ENCODE data around the gene VPREB1.
"Not testable (repeated sequence)": the region's sequence is repeated elsewhere in the genome, so short reads cannot be mapped to it uniquely, and the experiment has no call there.

VPREB1 gene

DNA sequence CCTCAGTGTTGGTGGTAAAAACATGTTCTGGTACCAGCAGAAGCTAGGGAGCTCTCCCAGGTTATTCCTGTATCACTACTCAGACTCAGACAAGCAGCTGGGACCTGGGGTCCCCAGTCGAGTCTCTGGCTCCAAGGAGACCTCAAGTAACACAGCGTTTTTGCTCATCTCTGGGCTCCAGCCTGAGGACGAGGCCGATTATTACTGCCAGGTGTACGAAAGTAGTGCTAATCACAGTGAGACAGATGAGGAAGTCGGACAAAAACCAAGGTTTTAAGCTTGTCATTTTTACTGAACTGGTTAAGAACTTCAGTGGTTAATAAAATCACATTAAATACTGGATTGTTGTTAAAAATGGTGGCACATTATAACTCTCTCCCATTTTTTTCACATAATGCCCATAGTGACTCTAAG lies 42.6 kb upstream of the VPREB1 start:
- Histone ChIP-seq H3K4me1 (ENCODE audit: control insufficient read depth, insufficient read depth, low read length) (no peaks in the 10 kb centered on the region), H3K9me3 (replicated peaks; ENCODE audit: low read length) (no peaks in the 10 kb centered on the region), H3K27me3 (ENCODE audit: control insufficient read depth, insufficient read depth, low read length) (peaks cover 55% of the 10 kb centered on the region), H3K36me3 (ENCODE audit: insufficient read depth, low read length) (no peaks in the 10 kb centered on the region), H3K4me2 (ENCODE audit: low read length) (no peak overlapping the region), H3K4me3 (ENCODE audit: low read length) (no peak overlapping the region), H3K9ac (ENCODE audit: low read depth, low read length) (no peak overlapping the region)

DNA sequence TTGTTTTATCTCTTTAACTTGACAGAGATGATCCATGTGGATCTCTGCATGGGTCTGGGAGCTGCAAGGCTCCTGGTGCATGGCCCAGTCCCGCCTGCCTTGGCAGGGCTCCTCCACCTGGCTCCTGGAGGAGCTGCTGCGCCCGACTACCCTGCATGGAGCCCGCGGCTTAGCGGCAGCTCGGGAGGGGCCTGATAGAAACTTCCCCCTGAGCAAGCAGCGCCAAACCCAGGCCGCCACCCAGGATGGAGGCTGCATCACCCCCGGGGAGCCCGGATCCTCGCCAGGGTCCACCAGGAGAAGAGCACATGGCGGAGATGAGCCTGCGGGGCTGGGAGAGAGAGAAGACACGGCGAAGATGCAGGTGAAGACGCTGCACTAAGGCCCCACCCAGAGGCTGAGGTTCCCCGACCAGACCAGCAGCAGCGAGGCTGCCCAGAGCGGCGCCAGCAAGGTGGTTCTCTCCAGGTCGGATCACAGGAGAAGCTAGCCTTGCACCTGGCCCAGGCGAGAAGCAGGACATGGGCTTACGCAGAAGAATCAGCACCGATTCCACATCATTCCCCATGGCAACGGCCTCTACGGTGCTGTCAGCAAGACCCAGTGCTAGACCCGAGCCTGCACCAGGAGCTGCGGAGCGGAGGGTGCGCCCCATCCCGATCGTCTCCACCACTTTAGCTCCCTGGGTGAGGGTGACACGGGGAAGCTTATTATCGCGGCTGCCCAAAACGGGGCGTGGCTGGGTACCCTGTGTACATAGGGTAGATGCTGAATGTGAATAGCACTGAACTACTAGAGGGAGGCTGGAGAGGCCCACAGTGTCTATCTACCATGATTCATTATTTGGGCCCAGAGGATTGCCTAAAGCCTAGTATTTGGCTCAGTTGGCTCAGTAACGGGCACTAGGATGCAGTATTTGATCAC lies 41.3 kb upstream of the VPREB1 start:
- peaks cover 54% of the 10 kb centered on the region for H3K27me3 ChIP-seq (ENCODE audit: control insufficient read depth, insufficient read depth, low read length)
- H3K9ac ChIP-seq (ENCODE audit: low read depth, low read length), result no peak overlapping the region
- no peaks in the 10 kb centered on the region for H3K9me3 ChIP-seq (replicated peaks; ENCODE audit: low read length)
- H3K4me2 ChIP-seq (ENCODE audit: low read length), result no peak overlapping the region
- H3K36me3 ChIP-seq (ENCODE audit: insufficient read depth, low read length), result no peaks in the 10 kb centered on the region
- no peak overlapping the region for H3K4me3 ChIP-seq (ENCODE audit: low read length)
- H3K4me1 ChIP-seq (ENCODE audit: control insufficient read depth, insufficient read depth, low read length), result no peaks in the 10 kb centered on the region

DNA sequence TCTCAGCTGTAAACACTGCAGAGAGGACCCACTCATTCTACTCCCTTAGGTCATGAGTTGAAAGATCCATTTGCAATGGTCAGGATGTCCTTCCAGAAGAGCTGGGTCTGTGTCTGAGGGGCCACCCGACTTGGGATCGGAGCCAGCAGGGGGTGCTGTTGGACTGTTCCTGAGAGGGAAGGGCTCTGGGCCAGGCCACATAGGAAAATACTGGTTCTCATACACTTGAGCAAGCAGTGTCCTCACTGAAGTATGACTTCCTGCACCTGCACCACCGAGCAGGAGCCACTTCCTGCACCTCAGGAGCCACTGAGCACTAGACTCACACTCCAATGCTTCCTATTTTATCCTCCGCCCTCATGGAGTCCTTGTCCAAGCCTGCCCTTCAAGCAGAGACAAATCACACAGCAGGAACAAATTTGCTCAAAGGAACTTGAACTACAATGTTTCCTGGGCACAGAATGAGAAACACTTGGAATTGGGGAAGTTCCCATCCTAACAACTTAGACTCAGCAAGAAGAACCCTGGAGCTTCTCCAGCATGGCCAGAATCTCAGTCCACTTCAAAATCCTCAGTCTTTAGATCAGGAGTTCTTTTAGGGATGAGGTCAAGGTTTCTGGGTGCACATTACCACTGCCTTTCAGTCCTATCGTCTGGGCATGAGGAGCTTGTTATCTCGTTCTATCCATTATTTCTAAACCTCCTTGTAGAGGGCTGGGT lies 36.6 kb upstream of the VPREB1 start:
- Histone ChIP-seq H3K9me3 (replicated peaks; ENCODE audit: low read length) (no peaks in the 10 kb centered on the region), H3K4me2 (ENCODE audit: low read length) (no peak overlapping the region), H3K9ac (ENCODE audit: low read depth, low read length) (no peak overlapping the region), H3K27me3 (ENCODE audit: control insufficient read depth, insufficient read depth, low read length) (peaks cover 39% of the 10 kb centered on the region), H3K4me1 (ENCODE audit: control insufficient read depth, insufficient read depth, low read length) (peaks cover 6% of the 10 kb centered on the region), H3K36me3 (ENCODE audit: insufficient read depth, low read length) (no peaks in the 10 kb centered on the region), H3K4me3 (ENCODE audit: low read length) (no peak overlapping the region)

DNA sequence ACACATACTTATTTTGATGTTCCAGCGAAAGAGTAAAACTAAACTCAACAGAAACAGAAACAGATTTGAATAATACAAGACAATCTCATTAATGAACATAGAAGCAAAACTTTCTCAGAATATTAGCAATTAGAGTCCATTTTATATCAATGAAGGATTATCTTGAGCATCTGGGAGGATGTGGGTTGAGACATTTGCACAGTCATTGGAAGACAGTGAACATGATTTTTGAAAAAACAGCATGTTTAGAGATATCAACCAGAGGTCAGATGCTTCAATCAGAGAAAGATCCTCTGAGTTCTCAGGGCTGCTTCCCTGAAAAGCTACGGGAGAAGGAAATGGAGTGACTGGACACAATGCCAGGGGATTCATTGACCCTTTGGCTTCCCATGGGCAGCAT lies 35.9 kb upstream of the VPREB1 start:
- no peak overlapping the region for H3K4me3 ChIP-seq (ENCODE audit: low read length)
- H3K27me3 ChIP-seq (ENCODE audit: control insufficient read depth, insufficient read depth, low read length), result peaks cover 45% of the 10 kb centered on the region
- H3K4me2 ChIP-seq (ENCODE audit: low read length), result no peak overlapping the region
- peaks cover 6% of the 10 kb centered on the region for H3K4me1 ChIP-seq (ENCODE audit: control insufficient read depth, insufficient read depth, low read length)
- H3K9ac ChIP-seq (ENCODE audit: low read depth, low read length), result no peak overlapping the region
- no peaks in the 10 kb centered on the region for H3K9me3 ChIP-seq (replicated peaks; ENCODE audit: low read length)
- H3K36me3 ChIP-seq (ENCODE audit: insufficient read depth, low read length), result no peaks in the 10 kb centered on the region

DNA sequence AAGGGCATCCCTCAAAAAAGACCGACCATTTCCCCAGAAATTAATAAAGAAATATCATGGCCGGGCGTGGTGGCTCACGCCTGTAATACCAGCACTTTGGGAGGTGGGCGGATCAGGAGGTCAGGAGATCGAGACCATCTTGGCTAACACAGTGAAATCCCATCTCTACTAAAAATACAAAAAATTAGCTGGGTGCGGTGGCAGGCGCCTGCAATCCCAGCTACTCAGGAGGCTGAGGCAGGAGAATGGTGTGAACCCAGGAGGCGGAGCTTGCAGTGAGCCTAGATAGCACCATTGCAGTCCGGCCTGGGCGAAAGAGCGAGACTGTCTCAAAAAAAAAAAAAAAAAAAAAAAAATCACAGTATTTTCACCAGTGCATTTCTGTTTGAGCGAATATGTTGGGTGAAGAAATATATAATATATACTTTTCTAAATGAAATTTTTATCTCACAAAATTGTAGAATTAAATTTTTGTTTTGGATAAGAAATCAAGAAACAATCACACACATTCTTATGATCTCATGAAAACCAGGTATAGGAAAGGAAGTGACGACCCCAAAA lies 35.4 kb upstream of the VPREB1 start:
- not testable (repeated sequence) for H3K9me3 ChIP-seq (replicated peaks; ENCODE audit: low read length); H3K4me1 ChIP-seq (ENCODE audit: control insufficient read depth, insufficient read depth, low read length); H3K9ac ChIP-seq (ENCODE audit: low read depth, low read length); H3K36me3 ChIP-seq (ENCODE audit: insufficient read depth, low read length); H3K4me3 ChIP-seq (ENCODE audit: low read length); H3K4me2 ChIP-seq (ENCODE audit: low read length)
- peaks cover 48% of the 10 kb centered on the region for H3K27me3 ChIP-seq (ENCODE audit: control insufficient read depth, insufficient read depth, low read length)

DNA sequence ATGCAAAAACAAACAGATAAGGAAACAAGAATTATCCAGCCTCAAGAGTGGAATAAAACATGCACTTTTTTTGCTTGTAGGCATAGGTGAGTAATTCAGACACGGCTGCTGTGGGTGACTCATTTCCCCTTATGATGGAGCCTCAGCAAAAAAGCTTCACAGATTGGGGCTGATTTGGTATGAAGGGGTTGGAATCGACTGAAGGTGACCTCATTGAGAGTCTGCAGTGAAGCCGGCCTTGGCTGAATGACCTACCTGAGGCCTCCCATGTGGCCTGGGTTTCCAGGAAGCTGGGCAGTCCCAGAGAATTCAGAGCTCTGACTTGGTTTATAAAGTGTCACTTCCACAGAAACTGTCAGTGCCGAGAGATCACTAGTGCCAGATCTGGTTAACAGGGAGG lies 34.2 kb upstream of the VPREB1 start:
- peaks cover 49% of the 10 kb centered on the region for H3K27me3 ChIP-seq (ENCODE audit: control insufficient read depth, insufficient read depth, low read length)
- no peak overlapping the region for H3K9ac ChIP-seq (ENCODE audit: low read depth, low read length)
- no peak overlapping the region for H3K4me2 ChIP-seq (ENCODE audit: low read length)
- peaks cover 6% of the 10 kb centered on the region for H3K4me1 ChIP-seq (ENCODE audit: control insufficient read depth, insufficient read depth, low read length)
- no peaks in the 10 kb centered on the region for H3K9me3 ChIP-seq (replicated peaks; ENCODE audit: low read length)
- no peaks in the 10 kb centered on the region for H3K36me3 ChIP-seq (ENCODE audit: insufficient read depth, low read length)
- no peak overlapping the region for H3K4me3 ChIP-seq (ENCODE audit: low read length)

DNA sequence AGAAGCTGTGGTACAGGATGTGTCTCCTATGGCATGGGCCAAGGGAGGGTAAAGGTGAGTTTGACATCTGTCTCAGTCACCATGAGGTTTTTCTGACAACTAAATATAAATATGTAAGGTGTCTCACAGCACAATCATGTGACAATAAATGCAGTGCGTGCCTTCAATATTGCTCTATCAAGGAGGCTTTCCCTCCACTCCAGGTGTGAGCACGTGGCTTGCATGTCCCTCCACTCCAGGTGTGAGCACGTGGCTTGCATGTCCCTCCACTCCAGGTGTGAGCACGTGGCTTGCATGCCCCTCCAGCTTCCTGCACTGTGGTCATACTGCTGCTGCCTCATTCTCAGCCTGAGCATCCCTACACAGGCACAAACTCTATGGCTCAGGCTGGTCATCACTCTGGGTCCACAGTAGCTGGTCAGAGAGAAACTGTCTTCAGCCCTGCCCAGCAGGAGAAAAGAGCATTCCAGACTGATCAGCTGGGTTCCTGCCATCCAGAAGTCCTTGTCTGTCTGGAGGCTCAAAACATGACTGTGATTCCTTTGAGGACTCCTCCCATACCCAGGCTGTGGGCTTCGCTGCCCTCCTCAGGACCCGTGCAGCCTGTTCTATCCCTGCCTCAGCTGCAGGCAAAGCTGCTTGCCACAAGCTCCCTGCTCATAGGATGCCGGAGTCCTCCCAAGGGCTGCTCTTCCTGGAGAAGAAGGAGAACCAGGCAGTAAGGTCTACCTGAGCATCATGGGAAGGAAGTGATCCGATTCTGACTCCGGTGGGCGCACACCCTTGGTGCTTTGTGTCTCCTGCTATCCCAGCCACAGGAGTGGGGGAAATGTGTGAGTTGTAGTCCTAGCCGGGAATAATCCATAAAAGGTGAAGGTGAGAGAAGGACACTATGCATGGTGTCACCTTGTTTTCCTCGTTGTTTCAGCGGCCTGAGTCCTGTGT lies 33.4 kb upstream of the VPREB1 start:
- Histone ChIP-seq H3K4me1 (ENCODE audit: control insufficient read depth, insufficient read depth, low read length) (peaks cover 6% of the 10 kb centered on the region), H3K4me3 (ENCODE audit: low read length) (no peak overlapping the region), H3K9me3 (replicated peaks; ENCODE audit: low read length) (no peaks in the 10 kb centered on the region), H3K4me2 (ENCODE audit: low read length) (no peak overlapping the region), H3K36me3 (ENCODE audit: insufficient read depth, low read length) (no peaks in the 10 kb centered on the region), H3K9ac (ENCODE audit: low read depth, low read length) (no peak overlapping the region), H3K27me3 (ENCODE audit: control insufficient read depth, insufficient read depth, low read length) (peaks cover 55% of the 10 kb centered on the region)

DNA sequence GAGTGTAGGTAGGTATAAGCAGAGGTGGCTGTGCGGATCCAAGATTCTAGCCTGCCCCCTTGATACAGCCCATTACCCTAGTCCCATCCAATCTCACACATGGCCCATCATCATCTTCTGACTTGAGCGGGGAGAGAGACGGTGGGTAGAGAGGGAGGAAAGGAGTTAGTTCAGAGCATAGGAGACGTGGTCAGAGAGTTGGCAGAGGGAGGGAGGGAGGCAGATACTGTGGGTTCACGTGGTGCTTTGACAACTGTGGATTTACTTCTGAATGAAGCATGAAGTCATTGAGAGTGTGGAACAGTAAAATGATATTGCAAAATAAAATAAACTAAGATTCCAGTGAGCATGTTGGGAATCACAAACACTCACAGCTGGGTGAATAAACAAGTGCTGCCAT lies 31.4 kb upstream of the VPREB1 start:
- Histone ChIP-seq H3K9ac (ENCODE audit: low read depth, low read length) (no peak overlapping the region), H3K27me3 (ENCODE audit: control insufficient read depth, insufficient read depth, low read length) (peaks cover 53% of the 10 kb centered on the region), H3K4me1 (ENCODE audit: control insufficient read depth, insufficient read depth, low read length) (peaks cover 6% of the 10 kb centered on the region)

DNA sequence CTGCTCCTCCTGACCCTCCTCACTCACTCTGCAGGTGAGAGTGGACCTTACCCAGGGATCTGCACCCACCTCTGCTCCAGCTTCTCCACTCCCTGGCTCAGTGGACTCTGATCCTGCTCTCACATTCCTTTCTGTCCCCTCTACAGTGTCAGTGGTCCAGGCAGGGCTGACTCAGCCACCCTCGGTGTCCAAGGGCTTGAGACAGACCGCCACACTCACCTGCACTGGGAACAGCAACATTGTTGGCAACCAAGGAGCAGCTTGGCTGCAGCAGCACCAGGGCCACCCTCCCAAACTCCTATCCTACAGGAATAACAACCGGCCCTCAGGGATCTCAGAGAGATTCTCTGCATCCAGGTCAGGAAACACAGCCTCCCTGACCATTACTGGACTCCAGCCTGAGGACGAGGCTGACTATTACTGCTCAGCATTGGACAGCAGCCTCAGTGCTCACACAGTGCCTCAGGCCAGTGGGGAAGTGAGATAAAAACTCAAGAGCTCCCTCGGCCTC lies 29.7 kb upstream of the VPREB1 start:
- no peak overlapping the region for H3K4me2 ChIP-seq (ENCODE audit: low read length)
- peaks cover 6% of the 10 kb centered on the region for H3K4me1 ChIP-seq (ENCODE audit: control insufficient read depth, insufficient read depth, low read length)
- H3K4me3 ChIP-seq (ENCODE audit: low read length), result no peak overlapping the region
- H3K27me3 ChIP-seq (ENCODE audit: control insufficient read depth, insufficient read depth, low read length), result peaks cover 55% of the 10 kb centered on the region
- H3K9ac ChIP-seq (ENCODE audit: low read depth, low read length), result no peak overlapping the region
- H3K36me3 ChIP-seq (ENCODE audit: insufficient read depth, low read length), result no peaks in the 10 kb centered on the region
- H3K9me3 ChIP-seq (replicated peaks; ENCODE audit: low read length), result no peaks in the 10 kb centered on the region

More for the DNA sequence above, 31.4 kb upstream of the VPREB1 start:
- Histone ChIP-seq H3K9me3 (replicated peaks; ENCODE audit: low read length) (no peaks in the 10 kb centered on the region), H3K4me2 (ENCODE audit: low read length) (no peak overlapping the region), H3K4me3 (ENCODE audit: low read length) (no peak overlapping the region), H3K36me3 (ENCODE audit: insufficient read depth, low read length) (no peaks in the 10 kb centered on the region)

DNA sequence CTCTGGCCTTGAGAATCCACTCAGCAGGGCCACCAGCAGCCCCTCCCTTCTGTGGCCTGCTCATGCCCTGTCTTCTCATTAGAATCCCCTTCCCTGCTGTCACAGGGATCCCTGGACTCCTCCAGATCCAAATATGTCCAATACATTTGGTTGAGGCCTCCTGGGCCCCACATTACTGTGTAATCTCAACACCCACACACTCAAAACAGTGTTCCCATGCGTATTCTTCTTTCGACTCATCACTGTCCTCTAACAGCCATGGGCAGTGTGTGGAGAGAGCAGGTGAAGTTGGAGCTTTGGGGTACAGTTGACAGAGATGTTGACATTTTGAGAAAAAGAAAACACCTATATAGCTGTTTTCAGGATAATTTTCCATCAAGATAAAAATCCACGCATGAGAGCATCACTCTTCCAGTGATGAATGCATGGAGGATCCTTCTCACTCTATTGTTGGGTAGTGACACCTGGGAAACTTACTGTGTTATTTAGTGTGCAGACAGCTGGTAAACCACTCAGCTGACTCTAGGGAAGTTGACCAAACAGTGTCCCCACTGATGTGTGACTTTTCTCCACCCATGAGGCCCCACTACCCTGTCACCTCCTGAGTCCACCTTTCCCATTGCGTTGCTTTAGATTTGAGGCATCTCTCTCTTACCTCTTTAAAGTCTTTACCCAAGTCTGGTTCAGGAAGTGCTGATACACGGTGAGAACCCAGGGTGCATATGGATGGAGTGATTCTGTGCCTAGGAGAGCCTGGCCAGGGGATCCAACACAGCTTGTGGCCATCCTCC lies 28.7 kb upstream of the VPREB1 start:
- peaks cover 57% of the 10 kb centered on the region for H3K27me3 ChIP-seq (ENCODE audit: control insufficient read depth, insufficient read depth, low read length)
- no peaks in the 10 kb centered on the region for H3K4me1 ChIP-seq (ENCODE audit: control insufficient read depth, insufficient read depth, low read length)
- H3K36me3 ChIP-seq (ENCODE audit: insufficient read depth, low read length), result no peaks in the 10 kb centered on the region

More for the DNA sequence above, 28.7 kb upstream of the VPREB1 start:
- H3K9me3 ChIP-seq (replicated peaks; ENCODE audit: low read length), result no peaks in the 10 kb centered on the region
- H3K9ac ChIP-seq (ENCODE audit: low read depth, low read length), result no peak overlapping the region
- no peak overlapping the region for H3K4me3 ChIP-seq (ENCODE audit: low read length)
- H3K4me2 ChIP-seq (ENCODE audit: low read length), result no peak overlapping the region
